Fibroblast of lung (primary cell): ENCODE measurements around the gene MSI2.

Experiments
- EZH2 ChIP-seq: IDR thresholded peaks from 2 replicates; pipeline ENCODE4 v1.5.1; 2012; ENCODE audit warnings: low read length, control low read depth, mild to moderate bottlenecking; ENCODE audit errors: missing control alignments
- TF ChIP-seq, protein P1 (sequence below), 2 donors: IDR thresholded peaks in 1 of 2; conservative IDR thresholded peaks in 1 of 2; 1 replicate in 1 of 2; 2 replicates in 1 of 2; pipeline ENCODE4 v1.5.1; 2011 to 2012; ENCODE audit warnings: low read length in 2 of 2, control low read depth in 1 of 2, inconsistent platforms in 1 of 2, low read depth in 1 of 2, mild to moderate bottlenecking in 1 of 2

DNA sequence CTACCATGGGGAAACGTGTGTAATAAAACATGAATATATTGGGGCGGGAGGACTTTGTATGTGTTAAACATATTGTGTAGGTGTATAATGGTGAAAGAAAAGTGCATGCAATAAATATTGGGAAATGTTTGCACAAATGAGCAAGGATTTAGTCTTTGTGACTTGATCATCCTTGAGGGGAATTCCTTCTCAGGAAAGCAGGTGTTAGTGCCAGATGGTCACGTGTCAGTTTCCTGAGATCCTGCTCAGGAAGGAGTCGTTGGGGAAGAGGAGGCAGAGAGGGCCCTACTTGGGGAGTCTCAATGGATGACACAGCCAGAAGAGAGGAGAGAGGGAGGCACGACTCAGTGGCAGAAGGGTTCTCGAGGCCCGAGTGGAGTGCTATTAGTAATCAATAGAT, 53.2 kb downstream of the MSI2 start:
- TF ChIP-seq, protein P1, sequence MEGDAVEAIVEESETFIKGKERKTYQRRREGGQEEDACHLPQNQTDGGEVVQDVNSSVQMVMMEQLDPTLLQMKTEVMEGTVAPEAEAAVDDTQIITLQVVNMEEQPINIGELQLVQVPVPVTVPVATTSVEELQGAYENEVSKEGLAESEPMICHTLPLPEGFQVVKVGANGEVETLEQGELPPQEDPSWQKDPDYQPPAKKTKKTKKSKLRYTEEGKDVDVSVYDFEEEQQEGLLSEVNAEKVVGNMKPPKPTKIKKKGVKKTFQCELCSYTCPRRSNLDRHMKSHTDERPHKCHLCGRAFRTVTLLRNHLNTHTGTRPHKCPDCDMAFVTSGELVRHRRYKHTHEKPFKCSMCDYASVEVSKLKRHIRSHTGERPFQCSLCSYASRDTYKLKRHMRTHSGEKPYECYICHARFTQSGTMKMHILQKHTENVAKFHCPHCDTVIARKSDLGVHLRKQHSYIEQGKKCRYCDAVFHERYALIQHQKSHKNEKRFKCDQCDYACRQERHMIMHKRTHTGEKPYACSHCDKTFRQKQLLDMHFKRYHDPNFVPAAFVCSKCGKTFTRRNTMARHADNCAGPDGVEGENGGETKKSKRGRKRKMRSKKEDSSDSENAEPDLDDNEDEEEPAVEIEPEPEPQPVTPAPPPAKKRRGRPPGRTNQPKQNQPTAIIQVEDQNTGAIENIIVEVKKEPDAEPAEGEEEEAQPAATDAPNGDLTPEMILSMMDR (conservative IDR thresholded peaks at IDR 0.05 in 1 of 2, IDR thresholded peaks at IDR 0.05 in 1 of 2; ENCODE audit: low read depth in 1 of 2, low read length in 2 of 2): no peak
- no peak for TF ChIP-seq EZH2
